Jurkat, Clone E6-1 (cell line): Measurements from ENCODE around the gene RIF1.

Experiments used
- DNase-seq: peaks from one replicate; pipeline ENCODE4 v3.0.0-alpha.2; 2011; ENCODE audit warnings: low read depth, low spot score
- H3K4me3 ChIP-seq: 2 replicates; pipeline ENCODE4 v1.5.1; 2011; ENCODE audit warnings: mild to moderate bottlenecking, low read length, control low read depth, moderate library complexity

RIF1 gene

GRCh38 chr2:151498178-151498577 is 88.5 kb downstream of the RIF1 start:
- no peak overlapping the region for H3K4me3 ChIP-seq
- DNase-seq = no peak

GRCh38 chr2:151506170-151506569 is 96.5 kb downstream of the RIF1 start:
- no peak for DNase-seq

GRCh38 chr2:151508519-151508918 is 98.8 kb downstream of the RIF1 start:
- no peak overlapping the region for H3K4me3 ChIP-seq
- no peak for DNase-seq

More at GRCh38 chr2:151506170-151506569, 96.5 kb downstream of the RIF1 start:
- no peak overlapping the region for H3K4me3 ChIP-seq

- no peak overlapping the region for H3K4me3 ChIP-seq
- DNase-seq = no peak
These were observed 109.1 kb downstream of the RIF1 start for GRCh38 chr2:151518802-151519201.

- H3K4me3 ChIP-seq = no peak overlapping the region
- no peak for DNase-seq
These were observed 111.3 kb downstream of the RIF1 start for GRCh38 chr2:151520976-151521375.

GRCh38 chr2:151522556-151522955 is 112.9 kb downstream of the RIF1 start:
- no peak overlapping the region for H3K4me3 ChIP-seq
- DNase-seq = no peak

- no peak overlapping the region for H3K4me3 ChIP-seq
- DNase-seq = no peak
These were observed 114.1 kb downstream of the RIF1 start for GRCh38 chr2:151523850-151524249.

GRCh38 chr2:151525821-151526373 is 116.2 kb downstream of the RIF1 start:
- DNase-seq = no peak
- no peak overlapping the region for H3K4me3 ChIP-seq

GRCh38 chr2:151526572-151527090 is 116.9 kb downstream of the RIF1 start:
- no peak overlapping the region for H3K4me3 ChIP-seq
- no peak for DNase-seq
